Breast epithelium (tissue), 3 donors: Measurements from ENCODE around the gene MTFMT.

Source experiments
- CTCF ChIP-seq, 3 donors: fragments of 450-650 bp; IDR thresholded peaks; one replicate each; pipeline ENCODE4 v1.5.1; 2016 to 2017; ENCODE audit warnings: antibody characterized with exemption in 3 of 3, mild to moderate bottlenecking in 3 of 3, moderate library complexity in 3 of 3
- POLR2A ChIP-seq: fragments of 450-650 bp; IDR thresholded peaks from one replicate; pipeline ENCODE4 v1.6.1; 2016; ENCODE audit warnings: antibody characterized with exemption, mild to moderate bottlenecking, moderate library complexity
- POLR2AphosphoS5 ChIP-seq, 3 donors: sonication (generic); formaldehyde crosslinking; IDR thresholded peaks; one replicate each; pipeline ENCODE4 v1.6.1; 2017; ENCODE audit warnings: antibody characterized with exemption in 3 of 3

GRCh38 chr15:64993290-64993689, 36.1 kb downstream of the MTFMT start:
- TF ChIP-seq POLR2A (no peak), POLR2AphosphoS5 (IDR thresholded peaks at IDR 0.05) (no peak), CTCF (IDR thresholded peaks at IDR 0.05) (no peak)
